Measurements from ENCODE around the gene TCL1A. TPM values are rescaled to one million over a fixed set of nuclear protein-coding genes. Genes with fewer than 3 reads are reported as not detected.
A peak's percentile ranks its signal among the peaks of the same experiment; 100 is the strongest.
"Not testable (repeated sequence)": the region's sequence is repeated elsewhere in the genome, so short reads cannot be mapped to it uniquely, and the experiment has no call there.

Gene TCL1A
- total RNA-seq, 1 experiment from 2014 or later = not detected

- no peaks in the 10 kb centered on the region for H3K4me1 ChIP-seq
- H3K9me3 ChIP-seq (replicated peaks) = no peaks in the 10 kb centered on the region
- no peak overlapping the region for H3K4me3 ChIP-seq
- DNase-seq = no peak
- no peak overlapping the region for H3K27ac ChIP-seq
- peaks cover 9% of the 10 kb centered on the region for H3K27me3 ChIP-seq
- no peaks in the 10 kb centered on the region for H3K36me3 ChIP-seq
Observed at GRCh38 chr14:95675486-95675885, 38.4 kb downstream of the TCL1A start.

GRCh38 chr14:95674613-95675012 lies 39.3 kb downstream of the TCL1A start:
- H3K27me3 ChIP-seq = peaks cover 9% of the 10 kb centered on the region
- no peaks in the 10 kb centered on the region for H3K9me3 ChIP-seq (replicated peaks)
- H3K4me3 ChIP-seq = no peak overlapping the region
- DNase-seq = no peak
- no peaks in the 10 kb centered on the region for H3K36me3 ChIP-seq
- H3K27ac ChIP-seq = no peak overlapping the region
- no peaks in the 10 kb centered on the region for H3K4me1 ChIP-seq

- H3K36me3 ChIP-seq = no peaks in the 10 kb centered on the region
- DNase-seq = no peak
- H3K4me1 ChIP-seq = no peaks in the 10 kb centered on the region
- no peak overlapping the region for H3K27ac ChIP-seq
- H3K27me3 ChIP-seq = peaks cover 9% of the 10 kb centered on the region
- no peaks in the 10 kb centered on the region for H3K9me3 ChIP-seq (replicated peaks)
- no peak overlapping the region for H3K4me3 ChIP-seq
Observed at GRCh38 chr14:95668235-95668772, 45.6 kb downstream of the TCL1A start.

GRCh38 chr14:95667249-95667693 lies 46.7 kb downstream of the TCL1A start:
- H3K4me1 ChIP-seq = no peaks in the 10 kb centered on the region
- DNase-seq = no peak
- H3K36me3 ChIP-seq = no peaks in the 10 kb centered on the region

GRCh38 chr14:95666450-95666849 lies 47.5 kb downstream of the TCL1A start:
- H3K36me3 ChIP-seq = no peaks in the 10 kb centered on the region
- no peak overlapping the region for H3K27ac ChIP-seq
- DNase-seq = no peak
- no peak overlapping the region for H3K4me3 ChIP-seq
- H3K4me1 ChIP-seq = no peaks in the 10 kb centered on the region
- peaks cover 1% of the 10 kb centered on the region for H3K27me3 ChIP-seq
- no peaks in the 10 kb centered on the region for H3K9me3 ChIP-seq (replicated peaks)

More at GRCh38 chr14:95667249-95667693, 46.7 kb downstream of the TCL1A start:
- Histone ChIP-seq H3K27ac (no peak overlapping the region), H3K27me3 (peaks cover 9% of the 10 kb centered on the region), H3K4me3 (no peak overlapping the region), H3K9me3 (replicated peaks) (no peaks in the 10 kb centered on the region)

- H3K36me3 ChIP-seq; H3K9me3 ChIP-seq (replicated peaks): not testable (repeated sequence)
Observed at GRCh38 chr14:95665530-95665929, 48.4 kb downstream of the TCL1A start.

GRCh38 chr14:95664546-95664945 lies 49.4 kb downstream of the TCL1A start:
- no peak overlapping the region for H3K4me3 ChIP-seq
- H3K27me3 ChIP-seq = peaks cover 6% of the 10 kb centered on the region; the same call in 1 of the 2 replicates
- H3K4me1 ChIP-seq = no peaks in the 10 kb centered on the region; the same call in 1 of the 2 replicates
- no peaks in the 10 kb centered on the region for H3K36me3 ChIP-seq
- DNase-seq = no peak
- no peak overlapping the region for H3K27ac ChIP-seq
- H3K9me3 ChIP-seq (replicated peaks) = no peaks in the 10 kb centered on the region

More at GRCh38 chr14:95665530-95665929, 48.4 kb downstream of the TCL1A start:
- not testable (repeated sequence) for H3K4me3 ChIP-seq, H3K27ac ChIP-seq, H3K27me3 ChIP-seq, H3K4me1 ChIP-seq
- peak; percentile 19 to 37 for DNase-seq

GRCh38 chr14:95664066-95664465 lies 49.9 kb downstream of the TCL1A start:
- Histone ChIP-seq H3K4me1 (no peaks in the 10 kb centered on the region; the same call in 1 of the 2 replicates), H3K4me3 (no peak overlapping the region), H3K27ac (no peak overlapping the region), H3K27me3 (peaks cover 6% of the 10 kb centered on the region; the same call in 1 of the 2 replicates), H3K9me3 (replicated peaks) (no peaks in the 10 kb centered on the region), H3K36me3 (no peaks in the 10 kb centered on the region)
- DNase-seq = no peak

- Histone ChIP-seq H3K9me3 (replicated peaks) (no peaks in the 10 kb centered on the region), H3K36me3 (no peaks in the 10 kb centered on the region), H3K27ac (no peak overlapping the region), H3K27me3 (peaks cover 6% of the 10 kb centered on the region; the same call in 1 of the 2 replicates), H3K4me3 (no peak overlapping the region), H3K4me1 (no peaks in the 10 kb centered on the region; the same call in 1 of the 2 replicates)
- no peak for DNase-seq
Observed at GRCh38 chr14:95663226-95663797, 50.6 kb downstream of the TCL1A start.

- Histone ChIP-seq H3K36me3 (no peaks in the 10 kb centered on the region), H3K4me3 (no peak overlapping the region), H3K27me3 (peaks cover 6% of the 10 kb centered on the region; the same call in 1 of the 2 replicates), H3K4me1 (no peaks in the 10 kb centered on the region; the same call in 1 of the 2 replicates), H3K27ac (no peak overlapping the region), H3K9me3 (replicated peaks) (no peaks in the 10 kb centered on the region)
- no peak for DNase-seq
Observed at GRCh38 chr14:95662376-95663186, 51.3 kb downstream of the TCL1A start.

- no peaks in the 10 kb centered on the region for H3K36me3 ChIP-seq
- H3K9me3 ChIP-seq (replicated peaks) = no peaks in the 10 kb centered on the region
- H3K27me3 ChIP-seq = peaks cover 6% of the 10 kb centered on the region; the same call in 1 of the 2 replicates
- H3K27ac ChIP-seq = no peak overlapping the region
- no peak overlapping the region for H3K4me3 ChIP-seq
- no peaks in the 10 kb centered on the region; the same call in 1 of the 2 replicates for H3K4me1 ChIP-seq
- DNase-seq = peak in 1 of 2 experiments; percentile 23
Observed at GRCh38 chr14:95660651-95661515, 53.0 kb downstream of the TCL1A start.

GRCh38 chr14:95659990-95660385 lies 53.9 kb downstream of the TCL1A start:
- no peak for DNase-seq
- peaks cover 6% of the 10 kb centered on the region; the same call in 1 of the 2 replicates for H3K27me3 ChIP-seq
- no peak overlapping the region for H3K4me3 ChIP-seq
- no peaks in the 10 kb centered on the region for H3K9me3 ChIP-seq (replicated peaks)
- no peaks in the 10 kb centered on the region for H3K36me3 ChIP-seq
- H3K27ac ChIP-seq = no peak overlapping the region
- H3K4me1 ChIP-seq = no peaks in the 10 kb centered on the region; the same call in 1 of the 2 replicates

All from SJCRH30 (cell line).